Measurements from ENCODE around the gene COL19A1.

- TF ChIP-seq ZNF274 (IDR thresholded peaks at IDR 0.05; ENCODE audit: low read depth, low read length) (no peak), YY1 (IDR thresholded peaks at IDR 0.05; ENCODE audit: insufficient read depth, insufficient read length) (no peak), SUZ12 (IDR thresholded peaks at IDR 0.05; ENCODE audit: extremely low read depth, insufficient read depth, insufficient read length) (no peak)
Measured at GRCh38 chr6:70171236-70171635, 304.9 kb downstream of the COL19A1 start.

All from NT2/D1 (cell line).